Hematopoietic multipotent progenitor cell treated with erythropoietin and hydrocortisone succinate and interleukin-3 and kit ligand, for 8 days (in vitro differentiated cells): ENCODE measurements around the gene FAM120A.

Experiments used
- DNase-seq: peaks from one replicate; pipeline ENCODE4 v3.0.0-alpha.2; 2015

Gene FAM120A

DNA sequence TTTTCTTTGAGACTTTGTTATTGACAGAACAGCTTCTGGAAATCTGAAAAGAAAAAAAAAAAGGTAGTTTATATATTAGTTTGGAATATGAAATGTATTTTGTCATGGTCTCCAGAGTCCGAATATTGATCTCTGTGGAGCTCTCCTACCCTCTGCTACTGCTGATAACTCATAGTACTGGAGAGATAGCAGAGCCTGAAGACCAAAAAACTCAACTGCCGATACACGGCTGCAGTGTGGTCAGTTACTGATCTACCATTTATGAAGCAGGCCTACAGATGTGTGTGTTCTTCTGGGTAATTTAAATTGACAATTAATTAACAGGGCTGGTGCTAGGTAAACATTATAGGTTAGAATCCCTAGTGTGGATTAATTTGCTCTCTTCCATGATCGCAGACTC, 3.8 kb upstream of the FAM120A start:
- DNase-seq = peak; percentile 67

DNA sequence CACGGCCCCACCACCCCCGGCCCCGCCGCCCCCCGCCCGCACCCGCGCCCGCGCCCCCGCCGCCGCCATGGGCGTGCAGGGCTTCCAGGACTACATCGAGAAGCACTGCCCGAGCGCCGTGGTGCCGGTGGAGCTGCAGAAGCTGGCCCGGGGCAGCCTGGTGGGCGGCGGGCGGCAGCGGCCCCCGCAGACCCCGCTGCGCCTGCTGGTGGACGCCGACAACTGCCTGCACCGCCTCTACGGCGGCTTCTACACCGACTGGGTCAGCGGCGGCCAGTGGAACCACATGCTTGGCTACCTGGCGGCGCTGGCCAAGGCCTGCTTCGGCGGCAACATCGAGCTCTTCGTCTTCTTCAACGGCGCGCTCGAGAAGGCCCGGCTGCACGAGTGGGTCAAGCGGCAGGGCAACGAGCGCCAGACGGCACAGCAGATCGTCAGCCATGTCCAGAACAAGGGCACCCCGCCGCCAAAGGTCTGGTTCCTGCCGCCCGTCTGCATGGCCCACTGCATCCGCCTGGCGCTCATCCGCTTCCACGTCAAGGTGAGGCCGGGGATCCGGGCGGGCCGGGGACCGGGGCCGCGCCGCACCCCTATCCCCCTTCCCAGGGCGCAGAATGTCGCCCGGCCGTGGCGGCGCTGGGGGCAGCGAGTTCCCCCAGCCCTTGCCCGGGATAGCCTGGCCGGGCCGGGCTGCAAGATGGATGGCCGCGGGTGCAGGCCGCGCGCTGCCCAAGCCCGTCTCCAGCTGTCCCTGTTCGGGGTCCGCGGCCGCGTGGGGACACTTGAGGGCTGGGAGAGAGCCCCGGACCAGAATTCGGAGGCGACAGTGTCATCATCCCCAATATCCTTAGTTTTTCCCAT, 594 bp downstream of the FAM120A start:
- peak; percentile 36 for DNase-seq

- DNase-seq = no peak
Observed at GRCh38 chr9:93452710-93453046, 1.2 kb downstream of the FAM120A start.

- DNase-seq = peak; percentile 95
Observed at GRCh38 chr9:93453047-93453914, 1.8 kb downstream of the FAM120A start, which contains the start of gene FAM120AOS. TSS of gene FAM120AOS (minus strand) at chr9:93453581. CDS start at chr9:93452709, 872 bp downstream.

DNA sequence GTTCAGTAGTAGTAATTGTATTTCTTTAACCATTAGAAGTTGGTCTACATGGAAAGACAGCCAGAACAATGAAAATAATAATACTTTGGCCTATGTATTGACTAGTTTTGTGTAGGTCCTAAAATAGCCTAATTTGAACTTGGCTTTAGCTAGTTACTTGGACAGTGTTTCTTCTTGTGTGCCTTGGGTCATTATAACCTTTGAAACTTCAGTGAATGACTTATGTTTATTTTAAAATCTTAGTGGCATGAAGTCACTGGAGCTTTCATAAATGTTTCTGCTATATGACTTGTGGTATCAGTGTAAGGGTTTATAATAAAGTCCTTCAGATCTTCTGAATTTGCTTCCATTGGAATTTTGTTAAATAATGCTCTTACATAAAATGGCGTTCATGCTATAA, 4.5 kb downstream of the FAM120A start:
- DNase-seq = no peak

DNA sequence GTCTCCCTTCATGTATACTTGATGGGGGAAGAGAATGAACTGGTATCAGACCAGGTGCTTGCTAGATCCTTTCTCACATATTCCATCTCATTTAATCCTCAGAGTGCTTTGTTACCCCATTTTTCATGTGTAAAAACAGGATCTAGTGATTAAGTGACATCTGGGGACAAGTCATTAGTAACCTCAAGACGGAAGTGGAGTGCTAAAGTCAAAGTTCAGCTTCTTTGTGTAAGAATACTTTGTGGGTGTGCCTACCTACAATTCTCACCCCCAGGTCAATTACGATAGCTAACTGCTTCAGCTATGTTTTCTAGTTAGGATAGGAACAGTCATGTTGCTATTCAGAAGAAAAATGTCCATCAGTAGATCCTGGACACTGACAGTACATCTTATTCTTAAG, 5.0 kb downstream of the FAM120A start:
- no peak for DNase-seq

GRCh38 chr9:93457006-93457405, 5.5 kb downstream of the FAM120A start:
- DNase-seq = no peak

GRCh38 chr9:93458712-93459111, 7.2 kb downstream of the FAM120A start:
- no peak for DNase-seq

DNA sequence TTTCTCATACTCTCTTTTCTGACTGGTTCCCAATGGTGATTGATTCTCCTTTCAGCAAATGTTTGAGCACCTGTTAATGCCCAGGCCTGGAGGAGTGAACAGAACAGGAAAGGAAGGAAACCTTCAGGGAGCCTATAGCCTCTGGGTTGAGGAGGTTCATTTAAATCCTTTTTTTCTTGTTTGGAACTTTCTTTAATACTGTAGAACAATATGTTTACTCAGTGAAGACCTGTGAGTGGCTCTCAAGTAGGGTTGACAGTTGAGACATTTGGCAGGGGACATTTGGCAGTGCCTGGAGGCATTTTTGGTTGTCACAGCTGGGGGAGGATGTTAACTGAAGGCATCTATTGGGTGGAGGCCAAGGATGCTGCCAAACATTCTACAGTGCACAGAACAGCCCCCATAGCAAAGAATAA, 8.0 kb downstream of the FAM120A start:
- DNase-seq = peak; percentile 11

DNA sequence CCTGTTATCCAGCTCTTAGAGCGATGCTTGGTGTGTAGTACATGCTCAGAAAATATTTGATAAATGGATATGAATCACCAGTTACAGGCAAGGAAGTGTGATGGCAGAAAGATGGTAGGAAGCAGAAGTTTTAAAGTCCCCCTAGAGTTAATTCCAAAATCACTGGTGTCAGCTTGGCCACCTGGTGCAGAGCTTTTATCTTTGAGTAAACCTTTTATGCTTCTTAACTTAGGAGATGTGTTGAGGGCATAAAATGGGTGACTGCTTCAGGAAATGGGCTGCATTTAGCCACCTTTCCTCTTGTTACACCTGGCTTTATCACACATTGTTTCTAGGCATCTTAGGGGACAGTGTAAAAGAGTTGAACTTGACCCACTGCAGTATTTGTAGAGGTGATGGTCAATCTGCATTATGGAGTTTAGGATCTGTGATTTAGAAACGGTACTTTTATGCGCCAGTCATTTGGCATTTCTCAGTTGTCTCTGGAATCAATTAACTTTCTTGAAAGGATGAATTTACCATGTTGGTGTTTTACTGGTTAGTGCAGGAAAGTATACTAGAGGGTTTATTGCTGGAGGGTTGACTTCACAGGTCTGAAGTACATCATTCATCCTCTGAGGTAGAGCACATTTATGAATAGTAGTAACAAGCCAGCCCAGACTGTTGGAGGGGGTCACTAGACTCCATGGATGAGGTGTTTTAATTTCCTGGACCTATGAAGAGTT, 9.4 kb downstream of the FAM120A start:
- no peak for DNase-seq

DNA sequence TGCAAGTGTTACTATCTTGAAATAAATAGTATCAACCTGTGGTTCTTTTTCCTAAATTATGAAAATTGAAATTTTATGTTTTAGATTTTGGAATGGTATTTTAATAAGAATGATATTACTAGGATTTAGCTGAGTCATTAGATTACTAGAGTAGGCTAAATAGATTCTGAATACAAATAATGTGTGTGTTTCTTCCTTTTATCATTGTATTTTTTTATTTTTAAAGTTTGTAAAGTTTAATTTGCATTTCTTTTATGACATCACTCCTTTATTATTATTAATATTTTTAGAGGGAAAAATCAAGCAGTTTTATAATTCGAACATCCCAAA, 9.9 kb downstream of the FAM120A start:
- no peak for DNase-seq

DNA sequence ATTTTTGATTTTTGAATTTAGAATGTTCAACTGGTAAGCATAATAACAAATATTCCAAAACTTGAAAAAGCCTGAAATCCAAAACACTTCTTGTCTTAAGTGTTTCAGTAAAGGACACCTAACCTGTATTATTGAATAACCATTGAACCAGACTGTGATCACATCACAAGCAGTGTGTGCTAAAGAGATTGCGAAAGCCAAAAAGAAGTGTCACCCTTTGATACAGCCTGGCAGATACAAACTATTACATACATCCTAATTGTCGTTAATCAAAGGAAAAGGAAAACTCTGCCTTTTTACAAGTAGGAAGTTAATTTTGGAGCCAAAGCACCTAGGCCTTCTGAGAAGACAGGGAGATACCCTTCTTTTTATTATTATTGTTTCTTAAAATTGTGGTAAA, 10.3 kb downstream of the FAM120A start:
- DNase-seq = no peak

- DNase-seq = peak; percentile 38
Observed at GRCh38 chr9:93463638-93464248, 12.3 kb downstream of the FAM120A start.

DNA sequence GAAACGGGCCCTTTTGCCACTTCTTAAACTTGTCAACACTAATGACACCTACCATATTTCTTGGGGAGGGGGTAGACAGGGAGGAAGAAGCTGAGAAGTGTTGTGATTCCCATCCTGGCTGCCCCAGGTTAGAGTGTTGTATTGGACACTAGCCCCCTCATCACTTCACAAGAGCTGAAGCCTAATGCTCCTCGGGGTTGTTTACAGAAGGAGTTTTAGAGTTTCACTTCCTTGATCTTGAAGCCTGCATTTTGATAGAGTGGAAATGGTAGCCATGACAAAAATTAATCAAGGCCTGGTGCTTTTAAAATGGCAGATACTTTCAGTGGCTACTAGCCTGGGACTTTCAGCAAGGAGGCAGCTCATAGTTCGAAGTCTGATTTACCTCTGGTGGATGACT, 12.9 kb downstream of the FAM120A start:
- no peak for DNase-seq

- no peak for DNase-seq
Observed at GRCh38 chr9:93464876-93465275, 13.4 kb downstream of the FAM120A start.

- no peak for DNase-seq
Observed at GRCh38 chr9:93465855-93466254, 14.4 kb downstream of the FAM120A start.

- DNase-seq = no peak
Observed at GRCh38 chr9:93466416-93467061, 15.1 kb downstream of the FAM120A start.

DNA sequence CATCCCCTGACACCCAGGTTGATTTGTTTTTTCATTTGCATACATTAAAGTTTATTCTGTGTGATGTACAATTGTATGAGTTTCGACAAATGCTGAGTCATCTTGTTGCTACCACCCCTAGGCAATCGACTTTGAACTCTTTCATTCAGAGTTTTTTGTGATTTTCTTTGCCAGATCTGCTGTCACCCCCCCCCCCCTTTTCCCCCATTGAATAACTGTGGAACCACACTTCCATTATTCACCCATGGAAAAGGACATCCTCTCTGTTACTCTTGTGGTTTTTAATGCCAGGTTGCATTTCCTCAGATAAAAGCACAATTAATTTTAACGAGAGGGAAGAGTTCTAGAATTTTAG, 15.6 kb downstream of the FAM120A start:
- peak; percentile 19 for DNase-seq

- no peak for DNase-seq
Observed at GRCh38 chr9:93467462-93467861, 16.0 kb downstream of the FAM120A start.

GRCh38 chr9:93468763-93469456, 17.4 kb downstream of the FAM120A start:
- peak; percentile 50 for DNase-seq

GRCh38 chr9:93470391-93470790, 18.9 kb downstream of the FAM120A start:
- DNase-seq = no peak

GRCh38 chr9:93471124-93471523, 19.6 kb downstream of the FAM120A start:
- no peak for DNase-seq
